PC-9 (cell line): Measurements from ENCODE around the gene PEX11A.

Source experiments
- CTCF ChIP-seq: fragments of 200-600 bp; sonication (generic); conservative IDR thresholded peaks from 2 replicates; pipeline ENCODE4 v1.6.1; 2017; ENCODE audit warnings: mixed run types, antibody characterized with exemption, mild to moderate bottlenecking, moderate library complexity
- EZH2 ChIP-seq: fragments of 200-600 bp; sonication (generic); IDR thresholded peaks from 2 replicates; pipeline ENCODE4 v1.8.0; 2017; ENCODE audit warnings: antibody characterized with exemption, low read depth

- no peak for TF ChIP-seq CTCF
- TF ChIP-seq EZH2, result no peak
Observed at GRCh38 chr15:89672221-89673164, 18.1 kb downstream of the PEX11A start.
